ENCODE data around the gene CDK18. TPM values are rescaled to one million over a fixed set of nuclear protein-coding genes. Genes with fewer than 3 reads are reported as not detected.

CDK18 gene
- total RNA-seq, result under 1 TPM; 0.28 to 0.71 TPM

- no peaks in the 10 kb centered on the region for H3K36me3 Mint-ChIP-seq
- no peaks in the 10 kb centered on the region for H3K9me3 Mint-ChIP-seq
- peak; percentile 61 to 68 for ATAC-seq
- no peaks in the 10 kb centered on the region for H3K27me3 Mint-ChIP-seq
- DNase-seq (ENCODE audit: low spot score), result no peak
- peak within 1 kb of the TSS; percentile 58 for H3K4me3 Mint-ChIP-seq
- H3K27ac Mint-ChIP-seq, result peak within 1 kb of the TSS in 1 of 2 donors; percentile 61
- H3K4me1 Mint-ChIP-seq (ENCODE audit: low read depth in 2 of 2), result peaks cover 0 to 5% of the 10 kb centered on the region in 2 donors
Observed at GRCh38 chr1:205504311-205505075, at the start of gene CDK18. TSS of gene CDK18 (plus strand) at chr1:205504669. CDS start at chr1:205523168, 18,499 bp downstream.

GRCh38 chr1:205454903-205455335 lies 49.5 kb upstream of the CDK18 start:
- no peaks in the 10 kb centered on the region for H3K36me3 Mint-ChIP-seq
- DNase-seq (ENCODE audit: low spot score), result no peak
- H3K4me3 Mint-ChIP-seq, result peak overlapping the region; percentile 12
- H3K4me1 Mint-ChIP-seq (ENCODE audit: low read depth in 2 of 2), result peaks cover 11 to 16% of the 10 kb centered on the region in 2 donors
- H3K9me3 Mint-ChIP-seq, result no peaks in the 10 kb centered on the region
- ATAC-seq, result no peak
- H3K27ac Mint-ChIP-seq, result no peak overlapping the region
- peaks cover 38 to 70% of the 10 kb centered on the region in 2 donors for H3K27me3 Mint-ChIP-seq

- no peak within 1 kb of the TSS for H3K27ac Mint-ChIP-seq
- H3K4me1 Mint-ChIP-seq (ENCODE audit: low read depth in 2 of 2), result peaks cover 11 to 16% of the 10 kb centered on the region in 2 donors
- ATAC-seq (no peak), DNase-seq (ENCODE audit: low spot score) (no peak)
- H3K4me3 Mint-ChIP-seq, result peak within 1 kb of the TSS; percentile 62
- no peaks in the 10 kb centered on the region for H3K36me3 Mint-ChIP-seq
- H3K9me3 Mint-ChIP-seq, result no peaks in the 10 kb centered on the region
- peaks cover 41 to 75% of the 10 kb centered on the region in 2 donors for H3K27me3 Mint-ChIP-seq
Observed at GRCh38 chr1:205455581-205456382, 48.7 kb upstream of the CDK18 start, which contains the start of gene BLACAT1. TSS of gene BLACAT1 (minus strand) at chr1:205456045.

- peak in 1 of 2 donors; percentile 18 for ATAC-seq
Observed at GRCh38 chr1:205456383-205456867, 48.0 kb upstream of the CDK18 start.

GRCh38 chr1:205456868-205457745 lies 47.4 kb upstream of the CDK18 start:
- peaks cover 11 to 16% of the 10 kb centered on the region in 2 donors for H3K4me1 Mint-ChIP-seq (ENCODE audit: low read depth in 2 of 2)
- H3K4me3 Mint-ChIP-seq, result peak overlapping the region; percentile 63
- DNase-seq (ENCODE audit: low spot score) (no peak), ATAC-seq (no peak)
- H3K27me3 Mint-ChIP-seq, result peaks cover 39 to 64% of the 10 kb centered on the region in 2 donors
- H3K27ac Mint-ChIP-seq, result no peak overlapping the region
- H3K36me3 Mint-ChIP-seq, result no peaks in the 10 kb centered on the region
- no peaks in the 10 kb centered on the region for H3K9me3 Mint-ChIP-seq

More at GRCh38 chr1:205456383-205456867, 48.0 kb upstream of the CDK18 start:
- Mint-ChIP-seq H3K9me3 (no peaks in the 10 kb centered on the region), H3K4me3 (peak overlapping the region; percentile 62), H3K4me1 (ENCODE audit: low read depth in 2 of 2) (peaks cover 11 to 16% of the 10 kb centered on the region in 2 donors), H3K36me3 (no peaks in the 10 kb centered on the region), H3K27ac (no peak overlapping the region), H3K27me3 (peaks cover 40 to 71% of the 10 kb centered on the region in 2 donors)
- DNase-seq (ENCODE audit: low spot score), result no peak

DNA sequence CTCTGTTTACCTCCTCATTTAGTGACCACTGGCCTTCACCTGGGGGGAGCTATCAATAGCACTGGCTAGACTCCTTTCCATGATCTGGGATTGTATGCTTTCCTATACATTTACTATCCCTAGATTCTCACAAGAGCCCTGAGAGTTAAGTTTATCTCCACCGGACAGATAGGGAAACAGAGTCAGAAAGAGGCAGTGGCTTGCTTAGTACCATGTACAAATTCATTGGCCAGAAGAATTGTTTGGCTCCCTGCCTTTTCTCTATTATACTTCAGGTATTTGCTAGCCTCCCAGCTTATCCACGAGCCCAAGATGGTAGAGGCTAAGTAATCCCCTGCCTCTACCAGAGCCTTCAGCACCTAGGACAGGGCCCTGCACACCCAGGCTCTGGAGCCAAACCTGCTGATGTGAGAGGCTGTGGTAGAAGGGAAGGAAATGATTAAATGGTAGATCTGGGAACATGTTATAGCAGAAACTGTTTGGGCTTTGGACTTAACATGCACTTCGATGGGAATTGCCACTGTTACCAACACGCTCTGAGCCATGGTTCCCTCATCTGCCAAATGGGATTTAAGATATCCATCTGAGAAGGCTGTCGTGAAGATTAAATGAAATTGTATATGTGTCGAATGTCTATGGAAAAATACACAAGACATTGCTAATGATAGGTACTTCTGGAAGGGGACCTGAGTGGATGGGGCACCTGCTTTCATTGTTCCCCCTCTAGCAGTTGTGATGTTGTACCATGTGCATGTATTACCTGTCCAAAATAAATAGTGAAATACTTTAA lies 45.5 kb upstream of the CDK18 start:
- Mint-ChIP-seq H3K4me3 (no peak overlapping the region), H3K27me3 (peaks cover 35 to 50% of the 10 kb centered on the region in 2 donors), H3K4me1 (ENCODE audit: low read depth in 2 of 2) (peaks cover 11 to 16% of the 10 kb centered on the region in 2 donors), H3K9me3 (no peaks in the 10 kb centered on the region), H3K36me3 (no peaks in the 10 kb centered on the region), H3K27ac (no peak overlapping the region)
- DNase-seq (ENCODE audit: low spot score) (no peak), ATAC-seq (no peak)

- peaks cover under 1 to 16% of the 10 kb centered on the region in 2 donors for H3K27me3 Mint-ChIP-seq
- no peak overlapping the region for H3K27ac Mint-ChIP-seq
- H3K9me3 Mint-ChIP-seq, result no peaks in the 10 kb centered on the region
- no peak for DNase-seq (ENCODE audit: low spot score)
- no peak overlapping the region for H3K4me3 Mint-ChIP-seq
- H3K4me1 Mint-ChIP-seq (ENCODE audit: low read depth in 2 of 2), result peaks cover 0 to 4% of the 10 kb centered on the region in 2 donors
- no peaks in the 10 kb centered on the region for H3K36me3 Mint-ChIP-seq
- no peak for ATAC-seq
Observed at GRCh38 chr1:205465392-205465791, 39.1 kb upstream of the CDK18 start.

- Mint-ChIP-seq H3K27ac (no peak overlapping the region), H3K9me3 (no peaks in the 10 kb centered on the region), H3K4me1 (ENCODE audit: low read depth in 2 of 2) (peaks cover 0 to 4% of the 10 kb centered on the region in 2 donors), H3K36me3 (no peaks in the 10 kb centered on the region), H3K4me3 (no peak overlapping the region), H3K27me3 (peaks cover 4 to 14% of the 10 kb centered on the region in 2 donors)
- DNase-seq (ENCODE audit: low spot score), result no peak
- ATAC-seq, result no peak
Observed at GRCh38 chr1:205466595-205467220, 37.8 kb upstream of the CDK18 start.

DNA sequence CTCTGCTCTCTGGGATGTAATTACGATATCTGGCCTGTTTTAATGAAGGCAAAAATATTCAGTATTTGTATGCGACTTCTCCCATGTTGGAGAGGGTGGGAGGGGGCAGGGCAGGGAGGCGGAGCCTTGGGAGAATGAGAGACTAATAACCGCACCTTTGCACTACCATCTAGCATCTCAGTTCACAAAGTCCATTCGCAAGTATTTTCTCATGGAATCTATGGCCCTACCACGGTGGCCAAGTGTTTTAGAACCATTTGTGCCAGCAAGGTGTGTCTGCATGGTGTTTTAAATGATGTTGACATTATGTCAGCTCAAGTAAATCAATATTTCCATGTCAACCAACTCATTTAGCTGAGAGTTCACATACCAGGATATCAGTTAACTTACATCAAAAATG lies 34.3 kb upstream of the CDK18 start:
- Mint-ChIP-seq H3K4me1 (ENCODE audit: low read depth in 2 of 2) (peaks cover 5 to 16% of the 10 kb centered on the region in 2 donors), H3K27me3 (peaks cover 21 to 28% of the 10 kb centered on the region in 2 donors), H3K27ac (no peak overlapping the region), H3K36me3 (peaks cover 7% of the 10 kb centered on the region), H3K4me3 (no peak overlapping the region), H3K9me3 (peaks cover 5% of the 10 kb centered on the region)
- DNase-seq (ENCODE audit: low spot score) (no peak), ATAC-seq (no peak)

- no peak for ATAC-seq
- H3K9me3 Mint-ChIP-seq, result peaks cover 6% of the 10 kb centered on the region
- H3K36me3 Mint-ChIP-seq, result peaks cover 13% of the 10 kb centered on the region
- no peak for DNase-seq (ENCODE audit: low spot score)
- H3K27ac Mint-ChIP-seq, result no peak overlapping the region
- peaks cover 17 to 21% of the 10 kb centered on the region in 2 donors for H3K27me3 Mint-ChIP-seq
- peaks cover 10 to 16% of the 10 kb centered on the region in 2 donors for H3K4me1 Mint-ChIP-seq (ENCODE audit: low read depth in 2 of 2)
- H3K4me3 Mint-ChIP-seq, result no peak overlapping the region
Observed at GRCh38 chr1:205472737-205473441, 31.6 kb upstream of the CDK18 start.

GRCh38 chr1:205473475-205473874 lies 31.0 kb upstream of the CDK18 start:
- Mint-ChIP-seq H3K36me3 (peaks cover 13% of the 10 kb centered on the region), H3K9me3 (peaks cover 6% of the 10 kb centered on the region), H3K4me3 (no peak overlapping the region), H3K27me3 (peaks cover 15 to 21% of the 10 kb centered on the region in 2 donors), H3K27ac (no peak overlapping the region), H3K4me1 (ENCODE audit: low read depth in 2 of 2) (peaks cover 10 to 17% of the 10 kb centered on the region in 2 donors)
- ATAC-seq, result no peak
- no peak for DNase-seq (ENCODE audit: low spot score)

All from natural killer cell treated with Interleukin-12 subunit alpha and Interleukin-12 subunit beta and Interleukin-15 and Interleukin-18, amount 100 ng/mL, for 72 hours (primary cell).